Left ventricle myocardium inferior (tissue), 1 donor: ENCODE data around the gene TUBB2B. TPM values are rescaled to one million over a fixed set of nuclear protein-coding genes. Genes with fewer than 3 reads are reported as not detected.

Source experiments
- DNase-seq: peaks from one replicate; pipeline ENCODE4 v3.0.0-alpha.2; 2020
- H3K27ac ChIP-seq: fragments of 200-600 bp; replicated peaks from 2 replicates; pipeline ENCODE4 v1.8.0; 2021
- H3K27me3 ChIP-seq: fragments of 200-600 bp; 2 replicates; pipeline ENCODE4 v1.8.0; 2021; ENCODE audit warnings: low read depth
- H3K36me3 ChIP-seq: fragments of 200-600 bp; 2 replicates; pipeline ENCODE4 v1.8.0; 2021
- H3K4me1 ChIP-seq: fragments of 200-600 bp; 2 replicates; pipeline ENCODE4 v1.8.0; 2021
- H3K4me3 ChIP-seq: fragments of 200-600 bp; 2 replicates; pipeline ENCODE4 v1.8.0; 2021; ENCODE audit warnings: mild to moderate bottlenecking, moderate library complexity
- H3K9me3 ChIP-seq: fragments of 200-600 bp; replicated peaks from 2 replicates; pipeline ENCODE4 v1.8.0; 2021
- intact Hi-C: fragments of 100-400 bp; cut with micrococcal nuclease; formaldehyde crosslinking; loops from one replicate; pipeline ENCODE4 v1.11.0; 2022
- total RNA-seq: library from RNA; stranded (reverse); fragmentation: NEBNext Ultra II Directional; extraction: Animal tissue kit (Norgen Biotek cat#: 25700); gene quantifications from one replicate; pipeline ENCODE4 v1.2.1, GENCODE V29; 2021
- TF ChIP-seq, protein P1 (sequence below): fragments of 200-600 bp; IDR thresholded peaks from 2 replicates; pipeline ENCODE4 v1.8.0; 2021; ENCODE audit warnings: antibody characterized with exemption, mild to moderate bottlenecking, borderline replicate concordance
- donor health status: DM: no; HTN: yes; CAD: no; lungs with severe emphysema.

The TUBB2B gene
- total RNA-seq, 1 donor from 2014 or later = 1.4 TPM

GRCh38 chr6:3228771-3229565 is 1.5 kb upstream of the TUBB2B start:
- Histone ChIP-seq H3K4me3 (peak overlapping the region; percentile 80), H3K36me3 (no peaks in the 10 kb centered on the region), H3K27ac (peak overlapping the region; percentile 2), H3K27me3 (peaks cover 82% of the 10 kb centered on the region), H3K9me3 (no peaks in the 10 kb centered on the region), H3K4me1 (peaks cover 60% of the 10 kb centered on the region)
- intact Hi-C loops = no loop called here
- TF ChIP-seq, protein P1, sequence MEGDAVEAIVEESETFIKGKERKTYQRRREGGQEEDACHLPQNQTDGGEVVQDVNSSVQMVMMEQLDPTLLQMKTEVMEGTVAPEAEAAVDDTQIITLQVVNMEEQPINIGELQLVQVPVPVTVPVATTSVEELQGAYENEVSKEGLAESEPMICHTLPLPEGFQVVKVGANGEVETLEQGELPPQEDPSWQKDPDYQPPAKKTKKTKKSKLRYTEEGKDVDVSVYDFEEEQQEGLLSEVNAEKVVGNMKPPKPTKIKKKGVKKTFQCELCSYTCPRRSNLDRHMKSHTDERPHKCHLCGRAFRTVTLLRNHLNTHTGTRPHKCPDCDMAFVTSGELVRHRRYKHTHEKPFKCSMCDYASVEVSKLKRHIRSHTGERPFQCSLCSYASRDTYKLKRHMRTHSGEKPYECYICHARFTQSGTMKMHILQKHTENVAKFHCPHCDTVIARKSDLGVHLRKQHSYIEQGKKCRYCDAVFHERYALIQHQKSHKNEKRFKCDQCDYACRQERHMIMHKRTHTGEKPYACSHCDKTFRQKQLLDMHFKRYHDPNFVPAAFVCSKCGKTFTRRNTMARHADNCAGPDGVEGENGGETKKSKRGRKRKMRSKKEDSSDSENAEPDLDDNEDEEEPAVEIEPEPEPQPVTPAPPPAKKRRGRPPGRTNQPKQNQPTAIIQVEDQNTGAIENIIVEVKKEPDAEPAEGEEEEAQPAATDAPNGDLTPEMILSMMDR = no peak
- no peak for DNase-seq

DNA sequence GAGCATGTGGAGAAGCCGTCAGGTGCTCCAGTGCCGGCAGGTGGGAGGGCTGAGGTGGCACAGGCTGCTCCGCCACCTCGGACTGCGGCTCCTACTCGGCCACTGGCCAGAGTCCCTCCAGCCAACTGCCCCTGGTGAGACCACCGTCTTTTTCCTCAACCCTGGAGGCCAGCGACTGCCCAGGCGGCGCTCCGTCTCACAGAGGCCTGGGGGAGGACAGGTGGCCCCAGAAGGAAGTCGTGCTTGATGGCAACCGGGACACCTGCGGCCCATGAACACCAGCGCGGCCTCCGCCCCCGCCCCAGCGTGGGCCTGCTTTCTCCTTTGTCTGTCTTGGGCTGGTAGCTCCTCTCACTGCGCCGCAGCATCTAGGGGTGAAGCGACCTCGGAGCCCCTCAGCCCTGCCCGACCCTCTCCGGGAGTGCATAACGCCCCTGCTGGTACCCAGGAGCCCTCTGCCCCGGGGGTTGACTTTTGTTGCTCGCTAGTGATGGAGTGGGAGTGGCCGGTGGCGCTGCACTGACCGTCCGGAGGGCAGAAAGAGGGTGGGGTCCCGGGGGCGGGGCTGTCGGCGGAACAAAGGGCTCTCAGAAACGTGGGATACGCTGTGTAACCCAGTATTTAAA is 706 bp upstream of the TUBB2B start:
- Histone ChIP-seq H3K27me3 (peaks cover 74% of the 10 kb centered on the region), H3K4me3 (peak overlapping the region; percentile 80), H3K36me3 (no peaks in the 10 kb centered on the region), H3K9me3 (no peaks in the 10 kb centered on the region), H3K4me1 (peaks cover 60% of the 10 kb centered on the region), H3K27ac (no peak overlapping the region)
- intact Hi-C loops = no loop called here
- no peak for DNase-seq
- TF ChIP-seq, protein P1 = no peak

DNA sequence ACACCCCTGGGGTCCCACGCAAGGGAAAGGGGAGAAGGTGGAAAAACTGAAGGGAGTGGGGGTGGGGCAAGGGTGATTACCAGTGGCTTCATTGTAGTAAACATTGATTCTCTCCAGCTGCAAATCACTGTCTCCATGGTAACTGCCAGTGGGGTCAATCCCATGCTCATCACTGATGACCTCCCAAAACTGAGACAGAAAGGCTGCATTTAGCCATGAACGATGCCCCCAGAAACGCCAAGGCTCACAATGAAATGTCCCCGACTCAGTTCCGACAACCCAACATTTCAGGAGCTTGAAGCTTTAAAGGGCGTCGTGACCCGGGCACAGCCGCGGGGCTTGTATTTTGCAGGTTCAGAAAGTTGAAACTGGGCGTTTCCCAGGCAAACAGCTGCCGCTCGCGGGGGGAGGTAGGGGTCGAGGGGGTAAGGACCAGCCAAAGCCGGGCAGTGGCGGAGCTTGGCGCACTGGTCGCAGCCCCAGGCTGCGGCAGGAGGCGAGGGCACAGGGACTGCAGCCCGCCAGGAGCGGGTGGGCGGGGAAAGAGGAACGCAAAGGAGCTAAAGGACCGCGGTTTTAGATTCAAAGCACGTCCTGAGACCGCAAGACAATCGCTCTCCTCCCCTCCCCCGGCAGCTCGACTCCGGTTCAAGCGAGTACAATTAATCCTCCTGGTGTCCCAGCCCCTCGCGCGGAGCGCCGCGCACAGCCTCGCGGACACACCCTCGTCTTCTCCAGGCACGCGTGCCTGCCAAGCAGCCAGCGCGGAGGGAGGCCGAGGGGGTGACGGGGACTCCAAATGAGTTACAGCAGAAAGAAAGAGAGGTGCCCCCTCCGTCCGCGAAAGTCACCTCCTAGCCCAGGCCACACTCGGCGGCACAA is 731 bp downstream of the TUBB2B start:
- Histone ChIP-seq H3K36me3 (no peaks in the 10 kb centered on the region), H3K4me3 (peak overlapping the region; percentile 80), H3K4me1 (peaks cover 54% of the 10 kb centered on the region), H3K27ac (no peak overlapping the region), H3K27me3 (peaks cover 60% of the 10 kb centered on the region), H3K9me3 (no peaks in the 10 kb centered on the region)
- no peak for DNase-seq
- TF ChIP-seq, protein P1 = no peak
- intact Hi-C loops = no loop called here

- Histone ChIP-seq H3K4me3 (no peak overlapping the region), H3K9me3 (no peaks in the 10 kb centered on the region), H3K36me3 (no peaks in the 10 kb centered on the region), H3K27me3 (peaks cover 53% of the 10 kb centered on the region), H3K27ac (no peak overlapping the region), H3K4me1 (peaks cover 47% of the 10 kb centered on the region)
- intact Hi-C loops = no loop called here
- DNase-seq = no peak
- TF ChIP-seq, protein P1 = no peak
Measured at GRCh38 chr6:3226042-3226441, 1.4 kb downstream of the TUBB2B start.

DNA sequence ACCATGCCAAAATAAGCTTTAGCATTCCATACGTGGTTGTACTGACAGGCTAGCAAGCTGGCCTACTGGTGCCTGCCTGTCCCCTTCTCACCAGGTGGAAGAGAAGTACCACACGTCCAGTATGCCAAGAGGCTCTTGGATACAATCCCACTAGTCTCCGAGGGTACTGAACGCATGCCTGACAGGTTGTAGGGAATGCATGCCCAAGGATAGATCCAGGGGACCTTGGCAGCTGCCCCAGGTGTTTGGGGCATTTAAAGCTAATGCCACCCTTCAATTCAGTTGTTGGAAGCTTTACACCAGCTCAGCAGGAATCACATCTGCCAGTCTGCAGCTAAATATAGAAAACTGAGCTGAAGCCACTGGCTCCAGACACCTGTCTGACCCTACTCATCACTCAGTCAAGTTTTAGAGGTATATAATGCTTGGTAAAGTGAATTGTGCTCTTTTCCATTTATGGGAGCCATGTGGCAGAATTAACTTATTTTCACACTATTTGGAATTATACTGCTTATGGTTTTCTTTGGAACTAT is 4.9 kb downstream of the TUBB2B start:
- Histone ChIP-seq H3K4me1 (peaks cover 12% of the 10 kb centered on the region), H3K27ac (no peak overlapping the region), H3K36me3 (no peaks in the 10 kb centered on the region), H3K4me3 (no peak overlapping the region), H3K27me3 (peaks cover 50% of the 10 kb centered on the region), H3K9me3 (no peaks in the 10 kb centered on the region)
- intact Hi-C loops = no loop called here
- TF ChIP-seq, protein P1 = no peak
- no peak for DNase-seq
